DND-41 (cell line): ENCODE measurements around the gene TTC19.

Source experiments
- CTCF ChIP-seq: IDR thresholded peaks from 2 replicates; pipeline ENCODE4 v1.5.1; 2012; ENCODE audit warnings: borderline replicate concordance, low read length, moderate library complexity, mild to moderate bottlenecking; ENCODE audit not compliant: poor library complexity, severe bottlenecking; ENCODE audit errors: extremely low read depth
- EZH2 ChIP-seq: IDR thresholded peaks from 3 replicates; pipeline ENCODE4 v1.6.1; 2012; ENCODE audit warnings: borderline replicate concordance, low read depth, mild to moderate bottlenecking, moderate library complexity, low read length, inconsistent platforms; ENCODE audit not compliant: severe bottlenecking

GRCh38 chr17:15957608-15958307 lies 41.9 kb upstream of the TTC19 start:
- TF ChIP-seq CTCF: no peak
- TF ChIP-seq EZH2: no peak
